ENCODE data around the gene DOHH. TPM values are rescaled to one million over a fixed set of nuclear protein-coding genes. Genes with fewer than 3 reads are reported as not detected.

The DOHH gene
- total and polyA plus RNA-seq, 9 of the 15 experiments (the other 6 are each of a cell fraction or from before 2014, with no cell fraction given), result 0.14 to 47.2 (median 5.1) TPM

GRCh38 chr19:3505598-3506383, 5.3 kb upstream of the DOHH start, which contains the start of gene FZR1 (continued):
- TF ChIP-seq, protein P1, sequence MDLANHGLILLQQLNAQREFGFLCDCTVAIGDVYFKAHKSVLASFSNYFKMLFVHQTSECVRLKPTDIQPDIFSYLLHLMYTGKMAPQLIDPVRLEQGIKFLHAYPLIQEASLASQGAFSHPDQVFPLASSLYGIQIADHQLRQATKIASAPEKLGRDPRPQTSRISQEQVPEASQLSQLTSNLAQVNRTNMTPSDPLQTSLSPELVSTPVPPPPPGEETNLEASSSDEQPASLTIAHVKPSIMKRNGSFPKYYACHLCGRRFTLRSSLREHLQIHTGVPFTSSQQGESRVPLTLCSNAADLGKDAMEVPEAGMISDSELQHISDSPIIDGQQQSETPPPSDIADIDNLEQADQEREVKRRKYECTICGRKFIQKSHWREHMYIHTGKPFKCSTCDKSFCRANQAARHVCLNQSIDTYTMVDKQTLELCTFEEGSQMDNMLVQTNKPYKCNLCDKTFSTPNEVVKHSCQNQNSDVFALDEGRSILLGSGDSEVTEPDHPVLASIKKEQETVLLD (IDR thresholded peaks at IDR 0.05), result peak; percentile 96
- TF ChIP-seq MNT (conservative IDR thresholded peaks at IDR 0.05) (peak; percentile 86 to 92), NR2C2 (CRISPR knock-in tag; IDR thresholded peaks at IDR 0.05) (no peak), NR2C2 (tag; IDR thresholded peaks at IDR 0.05) (peak; percentile 48; the same call in 1 of the 2 replicates), SMARCC2 (IDR thresholded peaks at IDR 0.05; ENCODE audit: low read depth) (peak; percentile 19; the same call in 1 of the 2 replicates), SPI1 (IDR thresholded peaks at IDR 0.05; ENCODE audit: borderline replicate concordance, low read depth, low read length) (peak; percentile 76), MYC (IDR thresholded peaks at IDR 0.05; ENCODE audit: low read depth, low read length) (no peak), MYC (CRISPR knock-in tag; IDR thresholded peaks at IDR 0.05; ENCODE audit: borderline replicate concordance, low read depth) (peak; percentile 51; the same call in 1 of the 2 replicates), PHF8 (IDR thresholded peaks at IDR 0.05; ENCODE audit: borderline replicate concordance, low read length) (peak; percentile 63; the same call in 1 of the 2 replicates), CXXC5 (CRISPR knock-in tag; IDR thresholded peaks at IDR 0.05) (peak; percentile 93), ZNF175 (CRISPR knock-in tag; IDR thresholded peaks at IDR 0.05; ENCODE audit: low read depth) (0 out of 2 replicates have a peak, but pooled peaks have one; percentile 17), ZBTB1 (CRISPR knock-in tag; IDR thresholded peaks at IDR 0.05; ENCODE audit: borderline replicate concordance, low read depth) (peak; percentile 91), ZNF586 (CRISPR knock-in tag; conservative IDR thresholded peaks at IDR 0.05) (no peak), ZBTB17 (CRISPR knock-in tag; IDR thresholded peaks at IDR 0.05) (0 out of 2 replicates have a peak, but pooled peaks have one; percentile 43)
- TF ChIP-seq, protein P2, sequence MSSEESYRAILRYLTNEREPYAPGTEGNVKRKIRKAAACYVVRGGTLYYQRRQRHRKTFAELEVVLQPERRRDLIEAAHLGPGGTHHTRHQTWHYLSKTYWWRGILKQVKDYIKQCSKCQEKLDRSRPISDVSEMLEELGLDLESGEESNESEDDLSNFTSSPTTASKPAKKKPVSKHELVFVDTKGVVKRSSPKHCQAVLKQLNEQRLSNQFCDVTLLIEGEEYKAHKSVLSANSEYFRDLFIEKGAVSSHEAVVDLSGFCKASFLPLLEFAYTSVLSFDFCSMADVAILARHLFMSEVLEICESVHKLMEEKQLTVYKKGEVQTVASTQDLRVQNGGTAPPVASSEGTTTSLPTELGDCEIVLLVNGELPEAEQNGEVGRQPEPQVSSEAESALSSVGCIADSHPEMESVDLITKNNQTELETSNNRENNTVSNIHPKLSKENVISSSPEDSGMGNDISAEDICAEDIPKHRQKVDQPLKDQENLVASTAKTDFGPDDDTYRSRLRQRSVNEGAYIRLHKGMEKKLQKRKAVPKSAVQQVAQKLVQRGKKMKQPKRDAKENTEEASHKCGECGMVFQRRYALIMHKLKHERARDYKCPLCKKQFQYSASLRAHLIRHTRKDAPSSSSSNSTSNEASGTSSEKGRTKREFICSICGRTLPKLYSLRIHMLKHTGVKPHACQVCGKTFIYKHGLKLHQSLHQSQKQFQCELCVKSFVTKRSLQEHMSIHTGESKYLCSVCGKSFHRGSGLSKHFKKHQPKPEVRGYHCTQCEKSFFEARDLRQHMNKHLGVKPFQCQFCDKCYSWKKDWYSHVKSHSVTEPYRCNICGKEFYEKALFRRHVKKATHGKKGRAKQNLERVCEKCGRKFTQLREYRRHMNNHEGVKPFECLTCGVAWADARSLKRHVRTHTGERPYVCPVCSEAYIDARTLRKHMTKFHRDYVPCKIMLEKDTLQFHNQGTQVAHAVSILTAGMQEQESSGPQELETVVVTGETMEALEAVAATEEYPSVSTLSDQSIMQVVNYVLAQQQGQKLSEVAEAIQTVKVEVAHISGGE (CRISPR knock-in tag; IDR thresholded peaks at IDR 0.05), result peak in 2 of 3 experiments; percentile 25 to 62; a peak in 1 of 6 replicates
- TF ChIP-seq, protein P3, sequence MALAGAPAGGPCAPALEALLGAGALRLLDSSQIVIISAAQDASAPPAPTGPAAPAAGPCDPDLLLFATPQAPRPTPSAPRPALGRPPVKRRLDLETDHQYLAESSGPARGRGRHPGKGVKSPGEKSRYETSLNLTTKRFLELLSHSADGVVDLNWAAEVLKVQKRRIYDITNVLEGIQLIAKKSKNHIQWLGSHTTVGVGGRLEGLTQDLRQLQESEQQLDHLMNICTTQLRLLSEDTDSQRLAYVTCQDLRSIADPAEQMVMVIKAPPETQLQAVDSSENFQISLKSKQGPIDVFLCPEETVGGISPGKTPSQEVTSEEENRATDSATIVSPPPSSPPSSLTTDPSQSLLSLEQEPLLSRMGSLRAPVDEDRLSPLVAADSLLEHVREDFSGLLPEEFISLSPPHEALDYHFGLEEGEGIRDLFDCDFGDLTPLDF (CRISPR knock-in tag; IDR thresholded peaks at IDR 0.05), result peak; percentile 45; the same call in 1 of the 2 replicates
